Cardiac fibroblast (primary cell): ENCODE results near the gene MAP3K9.

Source experiments
- DNase-seq, 2 donors: peaks; one replicate each; pipeline versions ENCODE4 v3.0.0 to v3.0.0-alpha.2; 2010; ENCODE audit warnings: low read depth in 2 of 2
- H3K4me3 ChIP-seq, 2 donors: replicated peaks in 1 of 2; 1 replicate in 1 of 2; 2 replicates in 1 of 2; pipeline ENCODE4 v1.5.1; 2011; ENCODE audit warnings: low read depth in 2 of 2, low read length in 2 of 2, mild to moderate bottlenecking in 2 of 2, moderate library complexity in 1 of 2
- TF ChIP-seq, protein P1 (sequence below): IDR thresholded peaks from one replicate; pipeline ENCODE4 v1.5.1; 2011; ENCODE audit warnings: low read depth, mild to moderate bottlenecking, low read length, inconsistent platforms

MAP3K9 gene

GRCh38 chr14:70722418-70722817, 86.9 kb downstream of the MAP3K9 start:
- no peak for DNase-seq
- TF ChIP-seq, protein P1, sequence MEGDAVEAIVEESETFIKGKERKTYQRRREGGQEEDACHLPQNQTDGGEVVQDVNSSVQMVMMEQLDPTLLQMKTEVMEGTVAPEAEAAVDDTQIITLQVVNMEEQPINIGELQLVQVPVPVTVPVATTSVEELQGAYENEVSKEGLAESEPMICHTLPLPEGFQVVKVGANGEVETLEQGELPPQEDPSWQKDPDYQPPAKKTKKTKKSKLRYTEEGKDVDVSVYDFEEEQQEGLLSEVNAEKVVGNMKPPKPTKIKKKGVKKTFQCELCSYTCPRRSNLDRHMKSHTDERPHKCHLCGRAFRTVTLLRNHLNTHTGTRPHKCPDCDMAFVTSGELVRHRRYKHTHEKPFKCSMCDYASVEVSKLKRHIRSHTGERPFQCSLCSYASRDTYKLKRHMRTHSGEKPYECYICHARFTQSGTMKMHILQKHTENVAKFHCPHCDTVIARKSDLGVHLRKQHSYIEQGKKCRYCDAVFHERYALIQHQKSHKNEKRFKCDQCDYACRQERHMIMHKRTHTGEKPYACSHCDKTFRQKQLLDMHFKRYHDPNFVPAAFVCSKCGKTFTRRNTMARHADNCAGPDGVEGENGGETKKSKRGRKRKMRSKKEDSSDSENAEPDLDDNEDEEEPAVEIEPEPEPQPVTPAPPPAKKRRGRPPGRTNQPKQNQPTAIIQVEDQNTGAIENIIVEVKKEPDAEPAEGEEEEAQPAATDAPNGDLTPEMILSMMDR = no peak
- no peak overlapping the region for H3K4me3 ChIP-seq

GRCh38 chr14:70721542-70721941, 87.8 kb downstream of the MAP3K9 start:
- TF ChIP-seq, protein P1 = no peak
- no peak overlapping the region for H3K4me3 ChIP-seq
- DNase-seq = no peak

DNA sequence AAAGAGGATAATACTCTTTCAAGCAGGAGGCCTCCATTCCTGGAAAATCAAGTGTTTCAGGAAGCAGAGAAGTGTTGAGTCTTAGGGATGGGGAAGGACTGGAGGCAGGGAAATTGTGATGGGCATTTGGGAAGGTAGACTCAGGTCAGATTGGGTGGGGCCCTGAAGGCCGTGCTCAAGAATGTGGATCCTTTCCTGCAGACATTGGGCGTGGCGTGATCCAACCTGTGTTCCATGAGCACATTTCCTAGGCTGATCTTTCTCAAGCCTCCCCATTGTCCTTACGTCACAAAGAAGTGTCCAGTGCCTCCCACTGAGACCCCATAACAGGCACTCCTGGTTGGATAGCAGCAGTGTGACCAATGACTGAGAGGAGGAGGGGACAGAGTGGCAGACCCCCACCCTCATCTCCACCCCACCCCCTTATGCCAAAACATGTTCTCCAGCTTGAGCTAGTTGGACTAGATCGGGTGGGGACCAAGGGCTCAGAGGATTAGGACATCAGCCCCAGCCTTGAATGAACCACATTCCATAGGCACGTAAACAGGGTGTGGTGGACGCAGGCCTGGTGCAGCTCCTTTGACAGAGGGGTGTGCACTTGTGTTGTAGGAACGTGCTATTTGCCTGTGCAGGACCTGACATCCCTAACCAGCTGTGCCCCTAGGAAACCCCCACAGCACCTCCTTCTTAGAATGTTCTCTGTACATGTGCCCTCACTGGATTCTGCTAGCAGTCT, 90.8 kb downstream of the MAP3K9 start:
- TF ChIP-seq, protein P1 = no peak
- no peak for DNase-seq
- no peak overlapping the region for H3K4me3 ChIP-seq

GRCh38 chr14:70716958-70717357, 92.4 kb downstream of the MAP3K9 start:
- no peak overlapping the region for H3K4me3 ChIP-seq
- DNase-seq = no peak
- TF ChIP-seq, protein P1 = no peak

DNA sequence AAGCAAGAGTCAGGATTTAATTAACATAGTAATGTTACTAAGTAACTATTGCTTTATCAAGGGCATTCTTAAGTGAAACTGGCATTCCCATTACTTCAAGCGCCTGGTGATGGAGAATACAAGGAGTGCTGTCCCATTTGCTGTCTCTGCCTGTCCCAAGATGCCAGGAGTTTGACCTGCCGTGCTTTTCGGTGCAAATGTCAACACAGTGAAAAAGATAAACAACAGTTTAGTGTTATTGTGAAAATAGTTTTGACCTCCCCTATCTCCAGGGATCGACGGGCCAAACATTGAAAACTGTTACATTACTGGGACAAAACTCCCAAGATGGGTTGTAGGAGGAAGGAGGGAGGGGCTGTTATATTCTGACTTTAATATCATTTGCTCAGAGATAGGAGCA, 92.8 kb downstream of the MAP3K9 start:
- H3K4me3 ChIP-seq = no peak overlapping the region
- TF ChIP-seq, protein P1 = no peak
- no peak for DNase-seq

- no peak overlapping the region for H3K4me3 ChIP-seq
- TF ChIP-seq, protein P1 = peak; percentile 47
- peak; percentile 69 to 71 for DNase-seq
Measured at GRCh38 chr14:70714055-70714550, 95.2 kb downstream of the MAP3K9 start.
